Caco-2 (cell line): Measurements from ENCODE around the gene MFSD6. TPM values are rescaled to one million over a fixed set of nuclear protein-coding genes. Genes with fewer than 3 reads are reported as not detected.

Experiments used
- BruUV-seq: library from RNA; stranded (reverse); fragments of 400-500 nt; replicated peaks from 2 replicates; lab custom pipeline; 2021; lab: Mats Ljungman, UMichigan
- CTCF ChIA-PET: fragments of 300-600 bp; sonication (Branson Sonifier 250); formaldehyde crosslinking; loops from one replicate; lab custom pipeline; 2022; ENCODE audit warnings: antibody characterized with exemption; lab: Charles Lee
- POLR2A ChIA-PET: fragments of 300-600 bp; sonication (Branson Sonifier 250); formaldehyde crosslinking; loops from one replicate; lab custom pipeline; 2022; ENCODE audit warnings: antibody characterized with exemption; lab: Charles Lee
- DNase-seq, 2 experiments: peaks; one replicate each; pipeline versions ENCODE4 v3.0.0 to v3.0.0-alpha.2; 2020 to 2022
- H3K27me3 ChIP-seq: replicated peaks from 2 replicates; pipeline ENCODE4 v1.6.0; 2011; ENCODE audit warnings: low read length; ENCODE audit not compliant: control insufficient read depth, insufficient read depth
- H3K36me3 ChIP-seq: 2 replicates; pipeline ENCODE4 v1.5.1; 2011; ENCODE audit warnings: low read length; ENCODE audit not compliant: control insufficient read depth, insufficient read depth
- H3K4me1 ChIP-seq: fragments of 250-450 bp; sonication (Bioruptor Pico); 2 replicates; pipeline ENCODE4 v1.5.1; 2020; ENCODE audit warnings: mild to moderate bottlenecking
- H3K4me3 ChIP-seq: 2 replicates; pipeline ENCODE4 v1.5.1; 2011; ENCODE audit warnings: low read depth, mild to moderate bottlenecking, control low read depth, low read length
- H3K9me3 ChIP-seq: fragments of 250-450 bp; sonication (Bioruptor Pico); 2 replicates; pipeline ENCODE4 v1.5.1; 2020; ENCODE audit warnings: mild to moderate bottlenecking, moderate library complexity
- H3K27ac Mint-ChIP-seq: one replicate; pipeline ENCODE4 v1.8.0; 2022; ENCODE audit warnings: mixed read lengths; ENCODE audit not compliant: unreplicated experiment
- H3K27me3 Mint-ChIP-seq: one replicate; pipeline ENCODE4 v1.8.0; 2022; ENCODE audit warnings: mixed read lengths; ENCODE audit not compliant: insufficient read depth, unreplicated experiment
- H3K36me3 Mint-ChIP-seq: one replicate; pipeline ENCODE4 v1.8.0; 2022; ENCODE audit warnings: mild to moderate bottlenecking, mixed read lengths; ENCODE audit not compliant: insufficient read depth, unreplicated experiment
- H3K4me1 Mint-ChIP-seq: one replicate; pipeline ENCODE4 v1.8.0; 2022; ENCODE audit warnings: low read depth, mixed read lengths; ENCODE audit not compliant: unreplicated experiment
- H3K4me3 Mint-ChIP-seq: one replicate; pipeline ENCODE4 v1.8.0; 2022; ENCODE audit warnings: mild to moderate bottlenecking, moderate library complexity, mixed read lengths; ENCODE audit not compliant: unreplicated experiment
- H3K9me3 Mint-ChIP-seq: one replicate; pipeline ENCODE4 v1.8.0; 2022; ENCODE audit warnings: mixed read lengths; ENCODE audit not compliant: unreplicated experiment
- CTCF ChIP-seq, 2 experiments: fragments of 200-600 bp in 1 of 2; IDR thresholded peaks; 1 replicate in 1 of 2; 2 replicates in 1 of 2; pipeline versions ENCODE4 v1.5.1 to v1.8.0; 2011 to 2022; ENCODE audit warnings: antibody characterized with exemption in 1 of 2, control low read depth in 1 of 2, inconsistent platforms in 1 of 2, low read depth in 1 of 2, low read length in 1 of 2, mild to moderate bottlenecking in 1 of 2, moderate library complexity in 1 of 2; ENCODE audit not compliant: insufficient read depth in 1 of 2, severe bottlenecking in 1 of 2, unreplicated experiment in 1 of 2
- intact Hi-C: fragments of 100-400 bp; cut with micrococcal nuclease; formaldehyde crosslinking; loops from one replicate; pipeline ENCODE4 v1.10.0; 2022; ENCODE audit not compliant: unreplicated experiment
- total RNA-seq: library from RNA; stranded (reverse); gene quantifications from 2 replicates; pipeline ENCODE4 v1.2.3, GENCODE V29; 2022

Gene MFSD6
- total RNA-seq, 1 experiment from 2014 or later = 11.1 TPM

GRCh38 chr2:190486037-190486623 lies 78.0 kb downstream of the MFSD6 start:
- BruUV-seq = no TSS peak
- H3K4me1 ChIP-seq = 0 out of 2 replicates have a peak, but pooled peaks cover 9% of the 10 kb centered on the region
- no peaks in the 10 kb centered on the region for H3K36me3 Mint-ChIP-seq
- H3K36me3 ChIP-seq = no peaks in the 10 kb centered on the region
- DNase-seq = no peak
- H3K27ac Mint-ChIP-seq = peak overlapping the region; percentile 48
- H3K27me3 ChIP-seq = no peaks in the 10 kb centered on the region
- H3K9me3 Mint-ChIP-seq = no peaks in the 10 kb centered on the region
- intact Hi-C loops = no loop called here
- CTCF ChIA-PET = no interaction called here
- no peaks in the 10 kb centered on the region for H3K9me3 ChIP-seq
- no peak overlapping the region for H3K4me3 Mint-ChIP-seq
- peaks cover 14% of the 10 kb centered on the region for H3K4me1 Mint-ChIP-seq
- no peak overlapping the region for H3K4me3 ChIP-seq
- no peak for TF ChIP-seq CTCF (IDR thresholded peaks at IDR 0.05; ENCODE audit: insufficient read depth in 1 of 2, low read depth in 1 of 2, low read length in 1 of 2, severe bottlenecking in 1 of 2, unreplicated experiment in 1 of 2)
- H3K27me3 Mint-ChIP-seq = no peaks in the 10 kb centered on the region
- POLR2A ChIA-PET = no interaction called here

DNA sequence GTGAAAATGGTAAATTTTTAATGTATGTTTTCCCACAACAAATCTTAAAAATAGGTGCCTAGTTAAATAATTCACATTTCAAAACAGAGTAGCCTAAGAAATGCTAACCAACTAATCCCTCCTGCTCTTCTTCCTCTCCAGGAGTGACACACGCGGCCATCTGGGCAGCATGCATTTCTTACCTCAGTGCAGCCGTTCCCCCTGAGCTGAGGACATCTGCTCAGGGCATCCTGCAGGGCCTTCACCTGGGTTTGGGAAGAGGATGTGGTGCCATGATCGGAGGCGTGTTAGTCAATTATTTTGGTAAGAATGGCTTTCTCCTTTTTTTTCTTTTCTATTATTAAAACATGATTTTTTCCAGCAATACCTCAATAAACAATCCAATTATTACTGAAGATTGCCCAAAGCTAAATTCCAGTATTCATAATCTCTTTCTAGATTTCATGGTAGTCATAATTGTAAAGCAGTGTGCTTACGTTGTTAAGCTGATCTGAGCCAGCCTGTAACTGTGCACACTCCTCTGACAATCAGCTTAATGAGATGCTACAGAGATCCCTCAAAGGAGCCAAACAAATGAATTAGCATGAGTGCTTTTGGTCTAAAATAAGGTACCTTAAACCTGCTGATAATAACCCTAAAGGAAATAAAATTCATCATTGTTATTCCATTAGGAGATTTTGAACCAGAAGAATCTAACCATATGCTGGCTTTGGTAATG lies 80.5 kb downstream of the MFSD6 start:
- no peak for TF ChIP-seq CTCF (IDR thresholded peaks at IDR 0.05; ENCODE audit: insufficient read depth in 1 of 2, low read depth in 1 of 2, low read length in 1 of 2, severe bottlenecking in 1 of 2, unreplicated experiment in 1 of 2)
- no peaks in the 10 kb centered on the region for H3K27me3 Mint-ChIP-seq
- H3K36me3 Mint-ChIP-seq = no peaks in the 10 kb centered on the region
- Histone ChIP-seq H3K9me3 (0 out of 2 replicates have a peak, but pooled peaks cover 3% of the 10 kb centered on the region), H3K27me3 (no peaks in the 10 kb centered on the region), H3K36me3 (no peaks in the 10 kb centered on the region; the same call in 1 of the 2 replicates), H3K4me3 (no peak overlapping the region), H3K4me1 (0 out of 2 replicates have a peak, but pooled peaks cover 9% of the 10 kb centered on the region)
- no peak overlapping the region for H3K27ac Mint-ChIP-seq
- no peak for DNase-seq
- ChIA-PET CTCF (no interaction called here), POLR2A (no interaction called here)
- no TSS peak for BruUV-seq
- H3K4me3 Mint-ChIP-seq = no peak overlapping the region
- peaks cover 19% of the 10 kb centered on the region for H3K9me3 Mint-ChIP-seq
- intact Hi-C loops = no loop called here
- peaks cover 13% of the 10 kb centered on the region for H3K4me1 Mint-ChIP-seq

GRCh38 chr2:190489475-190489874 lies 81.3 kb downstream of the MFSD6 start:
- ChIA-PET CTCF (no interaction called here), POLR2A (interaction anchor here (0.6 kb wide), 1 partner anchor 530 kb away, joined by 3 read pairs; no protein-coding TSS in a partner anchor)
- Mint-ChIP-seq H3K27ac (no peak overlapping the region), H3K4me1 (peaks cover 5% of the 10 kb centered on the region), H3K36me3 (no peaks in the 10 kb centered on the region), H3K4me3 (no peak overlapping the region), H3K27me3 (no peaks in the 10 kb centered on the region), H3K9me3 (peaks cover 21% of the 10 kb centered on the region)
- TF ChIP-seq CTCF (IDR thresholded peaks at IDR 0.05; ENCODE audit: insufficient read depth in 1 of 2, low read depth in 1 of 2, low read length in 1 of 2, severe bottlenecking in 1 of 2, unreplicated experiment in 1 of 2) = no peak
- no peak overlapping the region for H3K4me3 ChIP-seq
- no TSS peak for BruUV-seq
- no peaks in the 10 kb centered on the region for H3K27me3 ChIP-seq
- intact Hi-C loops = no loop called here
- no peaks in the 10 kb centered on the region; the same call in 1 of the 2 replicates for H3K36me3 ChIP-seq
- 0 out of 2 replicates have a peak, but pooled peaks cover 3% of the 10 kb centered on the region for H3K4me1 ChIP-seq
- 0 out of 2 replicates have a peak, but pooled peaks cover 3% of the 10 kb centered on the region for H3K9me3 ChIP-seq
- no peak for DNase-seq
